Astrocyte of the cerebellum (primary cell): Measurements from ENCODE around the gene KLHL1.

Experiments
- DNase-seq: peaks from one replicate; pipeline ENCODE4 v3.0.0-alpha.2; 2011; ENCODE audit warnings: low read depth
- H3K4me3 ChIP-seq: 2 replicates; pipeline ENCODE4 v1.5.1; 2011; ENCODE audit warnings: mild to moderate bottlenecking, low read depth, low read length, moderate library complexity
- in situ Hi-C: cut with HindIII; loops from 2 replicates; pipeline ENCODE4 v1.10.0; 2017; ENCODE audit warnings: low sequenced_read_pairs
- TF ChIP-seq, protein P1 (sequence below): IDR thresholded peaks from 2 replicates; pipeline ENCODE4 v1.5.1; 2012; ENCODE audit warnings: low read length, low read depth, moderate library complexity, mild to moderate bottlenecking; ENCODE audit errors: missing control alignments

Gene KLHL1

DNA sequence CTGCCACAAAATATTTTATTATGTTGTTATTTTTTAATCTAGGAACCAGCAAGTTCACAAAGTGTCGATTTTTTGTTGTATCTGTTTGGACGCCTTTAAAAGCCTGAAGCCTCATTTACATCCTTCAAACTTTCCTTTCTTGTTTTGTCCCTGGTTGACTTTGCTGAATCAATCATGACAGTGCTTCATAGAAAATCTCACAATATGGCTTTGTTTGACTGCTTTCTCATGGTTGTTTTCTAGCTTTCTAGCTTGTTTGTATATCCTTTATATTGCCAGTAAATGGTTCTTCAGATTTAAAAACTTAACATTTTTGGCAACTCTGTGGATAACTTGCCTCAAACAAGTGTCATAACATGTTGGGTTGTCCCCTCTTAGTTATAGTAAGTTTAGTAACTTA is 84.7 kb downstream of the KLHL1 start:
- TF ChIP-seq, protein P1, sequence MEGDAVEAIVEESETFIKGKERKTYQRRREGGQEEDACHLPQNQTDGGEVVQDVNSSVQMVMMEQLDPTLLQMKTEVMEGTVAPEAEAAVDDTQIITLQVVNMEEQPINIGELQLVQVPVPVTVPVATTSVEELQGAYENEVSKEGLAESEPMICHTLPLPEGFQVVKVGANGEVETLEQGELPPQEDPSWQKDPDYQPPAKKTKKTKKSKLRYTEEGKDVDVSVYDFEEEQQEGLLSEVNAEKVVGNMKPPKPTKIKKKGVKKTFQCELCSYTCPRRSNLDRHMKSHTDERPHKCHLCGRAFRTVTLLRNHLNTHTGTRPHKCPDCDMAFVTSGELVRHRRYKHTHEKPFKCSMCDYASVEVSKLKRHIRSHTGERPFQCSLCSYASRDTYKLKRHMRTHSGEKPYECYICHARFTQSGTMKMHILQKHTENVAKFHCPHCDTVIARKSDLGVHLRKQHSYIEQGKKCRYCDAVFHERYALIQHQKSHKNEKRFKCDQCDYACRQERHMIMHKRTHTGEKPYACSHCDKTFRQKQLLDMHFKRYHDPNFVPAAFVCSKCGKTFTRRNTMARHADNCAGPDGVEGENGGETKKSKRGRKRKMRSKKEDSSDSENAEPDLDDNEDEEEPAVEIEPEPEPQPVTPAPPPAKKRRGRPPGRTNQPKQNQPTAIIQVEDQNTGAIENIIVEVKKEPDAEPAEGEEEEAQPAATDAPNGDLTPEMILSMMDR: no peak
- no peak overlapping the region for H3K4me3 ChIP-seq
- no peak for DNase-seq
- in situ Hi-C loops: no loop called here

DNA sequence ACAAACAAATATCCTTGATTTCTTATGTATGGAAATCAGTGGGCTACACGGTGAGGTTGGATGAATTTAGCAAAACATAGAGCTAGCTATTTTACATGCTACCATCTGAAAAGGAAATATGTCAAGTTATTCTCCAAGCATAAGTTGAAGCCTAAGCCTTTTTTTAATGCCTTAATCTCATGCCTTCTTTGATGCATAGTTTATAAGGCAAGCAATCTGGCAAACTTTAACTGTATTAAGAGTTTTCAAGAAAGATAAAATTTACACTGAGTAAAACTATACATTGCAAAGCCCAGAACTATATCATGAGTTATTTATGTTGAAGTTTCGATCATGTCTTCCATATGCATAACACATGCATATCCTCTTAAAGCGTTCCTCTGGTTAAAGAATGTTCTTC is 85.6 kb downstream of the KLHL1 start:
- no peak for DNase-seq
- in situ Hi-C loops: no loop called here
- H3K4me3 ChIP-seq: no peak overlapping the region
- TF ChIP-seq, protein P1: no peak

DNA sequence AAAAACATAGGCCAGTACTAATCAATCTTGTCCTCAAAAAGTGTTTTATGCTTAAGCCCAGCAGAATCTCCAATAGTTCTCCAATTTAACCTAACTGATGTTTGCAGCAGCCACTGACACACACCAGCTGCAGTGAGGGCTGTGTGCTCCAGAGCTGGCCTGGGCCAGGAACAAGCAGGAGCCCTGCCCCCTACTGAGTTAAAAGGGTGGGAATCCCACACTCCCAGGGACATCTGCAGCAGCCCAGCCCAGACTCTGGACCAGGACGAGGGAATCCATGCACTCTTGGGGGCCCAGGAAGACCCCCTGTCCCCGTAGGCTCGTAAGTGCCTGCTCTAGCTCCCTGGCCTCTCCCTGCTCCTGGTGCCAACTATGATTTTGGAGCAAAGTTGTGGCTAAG is 92.1 kb downstream of the KLHL1 start:
- TF ChIP-seq, protein P1: no peak
- in situ Hi-C loops: no loop called here
- H3K4me3 ChIP-seq: no peak overlapping the region
- no peak for DNase-seq

DNA sequence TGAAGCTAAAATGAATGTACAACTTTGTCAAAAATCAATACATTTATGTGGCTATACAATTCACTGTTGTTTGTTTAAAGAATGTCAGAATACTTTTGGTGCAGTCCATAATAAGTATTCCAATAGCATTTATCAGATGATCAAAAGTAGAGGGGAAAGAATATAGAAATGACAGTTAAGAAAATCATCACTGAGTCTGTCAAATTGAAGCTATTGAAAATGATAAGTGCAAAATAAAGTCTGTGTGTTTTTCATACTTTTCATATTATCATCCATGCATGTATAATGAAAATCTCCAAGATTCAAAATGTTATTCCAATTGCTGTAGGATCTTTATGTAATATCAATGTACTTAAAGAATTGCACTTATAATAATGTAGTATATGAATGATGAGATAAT is 93.9 kb downstream of the KLHL1 start:
- no peak overlapping the region for H3K4me3 ChIP-seq
- DNase-seq: no peak
- TF ChIP-seq, protein P1: no peak
- in situ Hi-C loops: no loop called here

DNA sequence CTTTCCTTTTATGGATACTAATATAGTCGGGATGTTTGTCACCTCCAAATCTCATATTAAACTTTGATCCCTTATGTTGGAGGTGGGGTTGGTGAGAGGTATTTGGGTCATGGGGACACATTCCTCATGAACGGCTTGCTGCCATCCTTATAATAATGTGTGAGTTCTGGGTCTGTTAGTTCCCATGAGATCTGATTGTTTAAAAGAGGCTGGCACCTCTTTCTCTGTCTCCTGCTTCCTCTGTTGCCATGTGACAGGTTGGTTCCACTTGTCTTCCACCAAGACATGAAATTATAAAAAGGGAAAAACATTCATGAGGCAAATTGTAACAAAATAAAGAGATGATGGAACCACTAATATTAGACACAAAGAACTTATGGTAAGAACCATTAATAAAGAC is 108.4 kb downstream of the KLHL1 start:
- DNase-seq: no peak
- no peak overlapping the region for H3K4me3 ChIP-seq
- in situ Hi-C loops: no loop called here
- TF ChIP-seq, protein P1: no peak

DNA sequence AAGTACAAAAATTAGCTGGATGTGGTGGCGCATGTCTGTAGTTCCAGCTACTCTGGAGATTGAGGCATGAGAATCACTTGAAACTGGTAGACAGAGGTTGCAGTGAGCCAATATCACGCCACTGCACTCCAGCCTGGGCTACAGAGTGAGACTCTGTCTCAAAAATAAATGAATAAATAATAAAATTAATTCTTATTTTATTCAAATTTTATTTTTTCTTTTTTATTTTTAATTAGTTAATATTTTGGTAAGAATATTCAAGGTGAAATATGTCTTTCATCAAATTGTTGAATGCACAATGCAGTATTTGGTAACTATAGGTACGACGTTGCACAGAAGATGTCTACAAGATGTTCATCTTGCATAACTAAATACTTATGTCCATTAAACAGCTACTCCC is 111.2 kb downstream of the KLHL1 start:
- no peak for DNase-seq
- no peak overlapping the region for H3K4me3 ChIP-seq
- TF ChIP-seq, protein P1: no peak
- in situ Hi-C loops: no loop called here

DNA sequence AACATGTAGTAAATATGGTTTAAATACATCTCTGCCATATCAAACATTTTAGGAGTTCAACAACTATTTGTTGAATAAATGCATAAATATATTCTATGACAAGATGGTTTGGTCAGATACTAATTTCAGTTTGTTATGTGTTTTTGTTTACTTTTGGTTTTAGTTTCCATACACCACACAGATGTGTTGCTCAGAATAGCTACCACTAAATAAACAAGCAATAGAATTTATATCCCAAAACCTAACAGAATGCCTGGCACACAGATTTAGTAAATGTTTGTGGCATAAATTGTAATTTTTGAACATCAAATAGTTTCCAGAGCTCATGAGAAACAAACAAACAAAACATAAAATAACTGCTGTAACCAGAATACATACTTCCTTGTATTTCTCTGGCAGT is 127.5 kb downstream of the KLHL1 start:
- DNase-seq: no peak
- H3K4me3 ChIP-seq: no peak overlapping the region
- TF ChIP-seq, protein P1: no peak
- in situ Hi-C loops: no loop called here
